PC-9 (cell line): Measurements from ENCODE around the gene RGS19.

Experiments used
- CTCF ChIP-seq: fragments of 200-600 bp; sonication (generic); conservative IDR thresholded peaks from 2 replicates; pipeline ENCODE4 v1.6.1; 2017; ENCODE audit warnings: mixed run types, antibody characterized with exemption, mild to moderate bottlenecking, moderate library complexity
- EZH2 ChIP-seq: fragments of 200-600 bp; sonication (generic); IDR thresholded peaks from 2 replicates; pipeline ENCODE4 v1.8.0; 2017; ENCODE audit warnings: antibody characterized with exemption, low read depth

- no peak for TF ChIP-seq CTCF
- TF ChIP-seq EZH2: no peak
These were observed 12.5 kb upstream of the RGS19 start for GRCh38 chr20:64091770-64092169.
